K562 (cell line): ENCODE data around the gene CCDC187. TPM values are rescaled to one million over a fixed set of nuclear protein-coding genes. Genes with fewer than 3 reads are reported as not detected.
A peak's percentile ranks its signal among the peaks of the same experiment; 100 is the strongest.

ENCODE experiments used
- ESRRA ChIP-seq: fragments of 450-650 bp; IDR thresholded peaks from 2 replicates; pipeline ENCODE4 v1.6.1; 2014; ENCODE audit warnings: low read depth, mild to moderate bottlenecking, moderate library complexity, borderline replicate concordance
- HCFC1 ChIP-seq: IDR thresholded peaks from 2 replicates; pipeline ENCODE4 v1.6.1; 2012; ENCODE audit warnings: low read depth, low read length, improper control_type of control experiment
- HEY1 ChIP-seq: fragments of 250-450 bp; sonication (Bioruptor Pico); IDR thresholded peaks from 2 replicates; pipeline ENCODE4 v1.5.0; 2020; ENCODE audit warnings: mild to moderate bottlenecking, moderate library complexity, borderline replicate concordance
- KDM2B ChIP-seq: fragments of 250-450 bp; sonication (Bioruptor Pico); IDR thresholded peaks from 2 replicates; pipeline ENCODE4 v1.8.0; 2021; ENCODE audit warnings: mild to moderate bottlenecking, moderate library complexity
- KLF16 ChIP-seq: IDR thresholded peaks from 2 replicates; pipeline ENCODE4 v1.6.1; 2016; ENCODE audit warnings: antibody characterized with exemption
- MAZ ChIP-seq, 2 experiments: fragments of 450-650 bp in 1 of 2; sonication (generic) in 1 of 2; formaldehyde crosslinking; IDR thresholded peaks in 1 of 2; conservative IDR thresholded peaks in 1 of 2; 2 replicates each; pipeline versions ENCODE4 v1.4.0 to v1.5.0; 2020; ENCODE audit warnings: mild to moderate bottlenecking in 1 of 2, missing genetic modification reagents in 1 of 2
- POLR2G ChIP-seq: fragments of 200-400 bp; formaldehyde crosslinking; IDR thresholded peaks from 2 replicates; pipeline ENCODE4 v1.6.1; 2017; ENCODE audit warnings: low read depth, mild to moderate bottlenecking, antibody characterized with exemption, low read length, moderate library complexity
- PRDM10 ChIP-seq: fragments of 450-650 bp; IDR thresholded peaks from 2 replicates; pipeline ENCODE4 v1.6.1; 2018; ENCODE audit not compliant: partially characterized antibody
- RAD21 ChIP-seq, 2 experiments: fragments of 250-450 bp in 1 of 2; fragments of 450-650 bp in 1 of 2; sonication (Bioruptor Pico) in 1 of 2; formaldehyde crosslinking in 1 of 2; IDR thresholded peaks in 1 of 2; conservative IDR thresholded peaks in 1 of 2; 2 replicates each; pipeline versions ENCODE4 v1.4.0 to v1.8.0; 2020 to 2022; ENCODE audit warnings: mild to moderate bottlenecking in 2 of 2, moderate library complexity in 1 of 2
- SMC3 ChIP-seq: conservative IDR thresholded peaks from 2 replicates; pipeline ENCODE4 v1.6.1; 2011; ENCODE audit warnings: low read depth, low read length, improper control_type of control experiment; ENCODE audit not compliant: insufficient read depth
- SP1 ChIP-seq: sonication (generic); formaldehyde crosslinking; IDR thresholded peaks from 2 replicates; pipeline ENCODE4 v1.8.1; 2022; ENCODE audit warnings: mild to moderate bottlenecking, missing genetic modification reagents
- SRF ChIP-seq, 2 experiments: fragments of 250-450, 450-650 bp in 1 of 2; sonication (Bioruptor Pico) in 1 of 2; sonication (generic) in 1 of 2; formaldehyde crosslinking; IDR thresholded peaks; 2 replicates each; pipeline versions ENCODE4 v1.5.0 to v1.5.1; 2020 to 2022; ENCODE audit warnings: mild to moderate bottlenecking in 1 of 2, missing genetic modification reagents in 1 of 2
- STAG1 ChIP-seq: sonication (generic); formaldehyde crosslinking; IDR thresholded peaks from 2 replicates; pipeline ENCODE4 v1.5.0; 2020; ENCODE audit warnings: missing genetic modification reagents, borderline replicate concordance
- TEAD2 ChIP-seq: fragments of 450-650 bp; IDR thresholded peaks from 2 replicates; pipeline ENCODE4 v1.6.1; 2016; ENCODE audit warnings: missing genetic modification characterization, control low read depth, missing compliant biosample characterization
- TFAP4 ChIP-seq: sonication (generic); formaldehyde crosslinking; IDR thresholded peaks from 2 replicates; pipeline ENCODE4 v1.8.0; 2022; ENCODE audit warnings: missing genetic modification reagents, mild to moderate bottlenecking, moderate library complexity, borderline replicate concordance
- ZFX ChIP-seq: sonication (generic); formaldehyde crosslinking; IDR thresholded peaks from 2 replicates; pipeline ENCODE4 v1.8.0; 2022; ENCODE audit warnings: mild to moderate bottlenecking, missing genetic modification reagents, moderate library complexity
- polyA plus RNA-seq, 8 experiments: library from polyadenylated mRNA; depleted of rRNA in 4 of 8; stranded (reverse) in 5 of 8; unstranded in 3 of 8; fragments of >200 nt; fragmentation: Nextera tagmentation in 2 of 8; fragmentation: Illumina TruSeq in 1 of 8; extraction: Ambion mirVana in 2 of 8; extraction: Trizol in 1 of 8; gene quantifications; 2 replicates each; pipeline versions ENCODE4 v1.2.1 to v1.2.3, GENCODE V29; 2011 to 2014; ENCODE audit warnings: inconsistent platforms in 1 of 8, missing spikeins in 1 of 8
- total RNA-seq, 7 experiments: library from RNA; depleted of rRNA in 6 of 7; stranded (reverse); fragments of >200 nt in 6 of 7; fragmentation: Illumina TruSeq in 2 of 7; extraction: Trizol in 2 of 7; gene quantifications; 2 replicates each; pipeline versions ENCODE4 v1.2.1 to v1.2.3, GENCODE V29; 2011 to 2021; ENCODE audit warnings: low replicate concordance in 1 of 7
- TF ChIP-seq, protein P1 (sequence below): fragments of 450-650 bp; formaldehyde crosslinking; IDR thresholded peaks from 2 replicates; pipeline ENCODE4 v1.4.0; 2020; ENCODE audit warnings: mild to moderate bottlenecking, moderate library complexity
- TF ChIP-seq, protein P2 (sequence below): fragments of 450-650 bp; conservative IDR thresholded peaks from 2 replicates; pipeline ENCODE4 v1.6.1; 2016; ENCODE audit warnings: missing genetic modification characterization, low read depth, mild to moderate bottlenecking, control low read depth, missing compliant biosample characterization

Gene CCDC187
- total and polyA plus RNA-seq, 9 of the 15 experiments (the other 6 are each of a cell fraction or from before 2014, with no cell fraction given), result not detected

DNA sequence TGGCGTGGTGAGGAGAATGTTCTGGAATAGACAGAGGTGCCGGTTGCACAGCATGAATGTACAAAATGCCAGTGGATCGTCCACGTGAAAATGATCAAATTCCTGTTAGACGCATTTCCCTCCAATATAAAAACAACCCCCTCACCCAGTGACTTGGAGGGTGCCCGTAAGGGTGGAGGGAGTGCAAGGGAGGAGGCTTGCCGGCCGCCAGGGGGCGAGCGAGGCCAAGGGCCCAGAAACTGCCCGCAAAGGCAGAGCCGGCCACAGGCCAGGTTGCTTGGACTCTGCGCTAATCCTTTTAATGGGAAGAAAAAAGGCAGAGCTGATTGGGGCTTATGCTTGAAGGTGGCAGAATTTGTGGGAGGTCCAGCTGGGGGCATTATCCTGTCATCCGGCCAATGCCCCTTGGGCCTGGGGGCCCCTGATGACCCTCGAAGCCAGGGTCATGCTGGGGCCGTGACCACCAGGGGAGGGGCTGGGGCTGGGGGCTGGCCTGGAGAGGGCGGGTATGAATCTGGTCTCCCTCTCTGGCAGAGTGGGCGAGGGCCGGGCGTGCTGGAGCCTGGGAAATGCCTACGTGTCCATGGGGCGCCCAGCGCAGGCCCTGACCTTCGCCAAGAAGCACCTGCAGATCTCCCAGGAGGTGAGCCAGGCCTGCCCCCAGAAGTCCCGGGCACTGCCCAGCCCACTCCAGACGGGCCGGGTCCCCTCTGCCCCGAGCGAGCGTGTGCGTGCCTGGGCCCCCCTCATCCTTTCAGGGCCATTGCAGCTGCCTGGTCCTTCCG lies 35.5 kb upstream of the CCDC187 start (continued):
- TF ChIP-seq, protein P1, sequence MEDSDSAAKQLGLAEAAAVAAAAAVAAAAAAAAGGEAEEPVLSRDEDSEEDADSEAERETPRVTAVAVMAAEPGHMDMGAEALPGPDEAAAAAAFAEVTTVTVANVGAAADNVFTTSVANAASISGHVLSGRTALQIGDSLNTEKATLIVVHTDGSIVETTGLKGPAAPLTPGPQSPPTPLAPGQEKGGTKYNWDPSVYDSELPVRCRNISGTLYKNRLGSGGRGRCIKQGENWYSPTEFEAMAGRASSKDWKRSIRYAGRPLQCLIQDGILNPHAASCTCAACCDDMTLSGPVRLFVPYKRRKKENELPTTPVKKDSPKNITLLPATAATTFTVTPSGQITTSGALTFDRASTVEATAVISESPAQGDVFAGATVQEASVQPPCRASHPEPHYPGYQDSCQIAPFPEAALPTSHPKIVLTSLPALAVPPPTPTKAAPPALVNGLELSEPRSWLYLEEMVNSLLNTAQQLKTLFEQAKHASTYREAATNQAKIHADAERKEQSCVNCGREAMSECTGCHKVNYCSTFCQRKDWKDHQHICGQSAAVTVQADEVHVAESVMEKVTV (CRISPR knock-in tag), result peak; percentile 64
- peak; percentile 63; the same call in 1 of the 2 replicates for TF ChIP-seq TFAP4
- TF ChIP-seq ZFX, result peak; percentile 30; the same call in 1 of the 2 replicates
- peak; percentile 53; the same call in 1 of the 2 replicates for TF ChIP-seq KLF16
- TF ChIP-seq KDM2B (CRISPR knock-in tag), result 0 out of 2 replicates have a peak, but pooled peaks have one; percentile 71
- TF ChIP-seq ESRRA, result peak; percentile 12; the same call in 1 of the 2 replicates
- peak in 1 of 2 experiments; percentile 65; a peak in 1 of 4 replicates for TF ChIP-seq SRF (CRISPR knock-in tag; IDR thresholded peaks at IDR 0.05)
- peak; percentile 89 for TF ChIP-seq SMC3
- 0 out of 2 replicates have a peak, but pooled peaks have one; percentile 39 for TF ChIP-seq POLR2G
- TF ChIP-seq STAG1, result peak; percentile 61; the same call in 1 of the 2 replicates
- TF ChIP-seq HEY1 (CRISPR knock-in tag), result no peak
- peak; percentile 80 to 82 for TF ChIP-seq RAD21 (CRISPR knock-in tag; conservative IDR thresholded peaks at IDR 0.05 in 1 of 2, IDR thresholded peaks at IDR 0.05 in 1 of 2)
- peak; percentile 41 for TF ChIP-seq PRDM10
- TF ChIP-seq, protein P2, sequence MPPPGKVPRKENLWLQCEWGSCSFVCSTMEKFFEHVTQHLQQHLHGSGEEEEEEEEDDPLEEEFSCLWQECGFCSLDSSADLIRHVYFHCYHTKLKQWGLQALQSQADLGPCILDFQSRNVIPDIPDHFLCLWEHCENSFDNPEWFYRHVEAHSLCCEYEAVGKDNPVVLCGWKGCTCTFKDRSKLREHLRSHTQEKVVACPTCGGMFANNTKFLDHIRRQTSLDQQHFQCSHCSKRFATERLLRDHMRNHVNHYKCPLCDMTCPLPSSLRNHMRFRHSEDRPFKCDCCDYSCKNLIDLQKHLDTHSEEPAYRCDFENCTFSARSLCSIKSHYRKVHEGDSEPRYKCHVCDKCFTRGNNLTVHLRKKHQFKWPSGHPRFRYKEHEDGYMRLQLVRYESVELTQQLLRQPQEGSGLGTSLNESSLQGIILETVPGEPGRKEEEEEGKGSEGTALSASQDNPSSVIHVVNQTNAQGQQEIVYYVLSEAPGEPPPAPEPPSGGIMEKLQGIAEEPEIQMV (tag), result no peak
- 0 out of 2 replicates have a peak, but pooled peaks have one; percentile 12 for TF ChIP-seq HCFC1
- TF ChIP-seq TEAD2, result no peak
- TF ChIP-seq MAZ (CRISPR knock-in tag; conservative IDR thresholded peaks at IDR 0.05 in 1 of 2, IDR thresholded peaks at IDR 0.05 in 1 of 2), result peak; percentile 55 to 67; a peak in 3 of 4 replicates
- TF ChIP-seq SP1, result peak; percentile 46; the same call in 1 of the 2 replicates
